Calu3 (cell line): ENCODE data around the gene TSHZ3. TPM values are rescaled to one million over a fixed set of nuclear protein-coding genes. Genes with fewer than 3 reads are reported as not detected.

Experiments
- BruUV-seq: library from RNA; stranded (reverse); fragments of 400-500 nt; replicated peaks from 2 replicates; lab custom pipeline; 2021; lab: Mats Ljungman, UMichigan
- CTCF ChIA-PET: fragments of 300-600 bp; sonication (Branson Sonifier 250); formaldehyde crosslinking; loops from one replicate; lab custom pipeline; 2022; ENCODE audit warnings: antibody characterized with exemption; lab: Charles Lee
- DNase-seq: peaks from one replicate; pipeline ENCODE4 v3.0.0; 2022
- H3K27ac Mint-ChIP-seq: one replicate; pipeline ENCODE4 v1.8.0; 2022; ENCODE audit warnings: mixed read lengths; ENCODE audit not compliant: unreplicated experiment
- H3K27me3 Mint-ChIP-seq: one replicate; pipeline ENCODE4 v1.8.0; 2022; ENCODE audit warnings: mixed read lengths; ENCODE audit not compliant: unreplicated experiment
- H3K36me3 Mint-ChIP-seq: one replicate; pipeline ENCODE4 v1.8.0; 2022; ENCODE audit warnings: mild to moderate bottlenecking, moderate library complexity, mixed read lengths; ENCODE audit not compliant: insufficient read depth, unreplicated experiment
- H3K4me1 Mint-ChIP-seq: one replicate; pipeline ENCODE4 v1.8.0; 2022; ENCODE audit warnings: mild to moderate bottlenecking, low read depth, mixed read lengths; ENCODE audit not compliant: unreplicated experiment
- H3K4me3 Mint-ChIP-seq: one replicate; pipeline ENCODE4 v1.8.0; 2022; ENCODE audit warnings: mild to moderate bottlenecking, low read depth, moderate library complexity, mixed read lengths; ENCODE audit not compliant: unreplicated experiment
- H3K9me3 Mint-ChIP-seq: one replicate; pipeline ENCODE4 v1.8.0; 2022; ENCODE audit warnings: low read depth, mixed read lengths; ENCODE audit not compliant: unreplicated experiment
- intact Hi-C: fragments of 100-400 bp; cut with micrococcal nuclease; formaldehyde crosslinking; loops from one replicate; pipeline ENCODE4 v1.10.0; 2022; ENCODE audit not compliant: unreplicated experiment
- total RNA-seq: library from RNA; stranded (reverse); gene quantifications from 2 replicates; pipeline ENCODE4 v1.2.3, GENCODE V29; 2022
- TF ChIP-seq, protein P1 (sequence below): fragments of 200-600 bp; IDR thresholded peaks from one replicate; pipeline ENCODE4 v1.8.0; 2022; ENCODE audit warnings: antibody characterized with exemption; ENCODE audit not compliant: unreplicated experiment

TSHZ3 gene
- total RNA-seq, 1 experiment from 2014 or later = not detected

DNA sequence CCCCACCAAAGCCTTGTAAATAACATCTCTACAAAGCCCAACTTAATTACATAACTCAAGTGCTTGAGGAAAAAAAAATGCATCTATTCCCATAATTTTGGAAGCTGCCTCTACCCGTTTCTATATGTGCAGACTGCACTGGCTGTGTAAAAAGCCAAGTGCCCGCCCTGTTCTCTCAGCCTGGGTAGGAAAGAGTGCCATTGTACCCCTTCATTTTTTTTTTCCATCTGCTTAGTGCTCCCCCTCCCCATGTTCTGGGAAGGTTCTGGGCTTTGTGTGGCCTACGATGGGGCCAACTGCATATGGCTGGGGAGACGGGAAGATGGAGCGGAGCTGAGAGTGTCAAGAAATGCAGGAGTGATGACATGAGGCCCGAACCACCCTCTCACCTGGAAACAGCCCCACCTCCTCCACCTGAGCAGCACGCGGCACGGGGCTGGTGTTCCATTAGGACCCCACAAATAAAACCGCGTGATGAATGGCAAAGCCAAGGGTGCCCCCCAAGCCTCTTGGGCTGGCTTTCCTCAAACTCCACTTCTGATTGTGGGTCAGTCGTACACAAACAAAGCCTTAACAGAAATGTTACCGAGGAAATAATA lies 42.1 kb downstream of the TSHZ3 start:
- Mint-ChIP-seq H3K27me3 (no peaks in the 10 kb centered on the region), H3K9me3 (peaks cover 9% of the 10 kb centered on the region), H3K27ac (no peak overlapping the region), H3K4me3 (no peak overlapping the region), H3K4me1 (no peaks in the 10 kb centered on the region), H3K36me3 (no peaks in the 10 kb centered on the region)
- DNase-seq = no peak
- intact Hi-C loops = no loop called here
- TF ChIP-seq, protein P1, sequence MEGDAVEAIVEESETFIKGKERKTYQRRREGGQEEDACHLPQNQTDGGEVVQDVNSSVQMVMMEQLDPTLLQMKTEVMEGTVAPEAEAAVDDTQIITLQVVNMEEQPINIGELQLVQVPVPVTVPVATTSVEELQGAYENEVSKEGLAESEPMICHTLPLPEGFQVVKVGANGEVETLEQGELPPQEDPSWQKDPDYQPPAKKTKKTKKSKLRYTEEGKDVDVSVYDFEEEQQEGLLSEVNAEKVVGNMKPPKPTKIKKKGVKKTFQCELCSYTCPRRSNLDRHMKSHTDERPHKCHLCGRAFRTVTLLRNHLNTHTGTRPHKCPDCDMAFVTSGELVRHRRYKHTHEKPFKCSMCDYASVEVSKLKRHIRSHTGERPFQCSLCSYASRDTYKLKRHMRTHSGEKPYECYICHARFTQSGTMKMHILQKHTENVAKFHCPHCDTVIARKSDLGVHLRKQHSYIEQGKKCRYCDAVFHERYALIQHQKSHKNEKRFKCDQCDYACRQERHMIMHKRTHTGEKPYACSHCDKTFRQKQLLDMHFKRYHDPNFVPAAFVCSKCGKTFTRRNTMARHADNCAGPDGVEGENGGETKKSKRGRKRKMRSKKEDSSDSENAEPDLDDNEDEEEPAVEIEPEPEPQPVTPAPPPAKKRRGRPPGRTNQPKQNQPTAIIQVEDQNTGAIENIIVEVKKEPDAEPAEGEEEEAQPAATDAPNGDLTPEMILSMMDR = no peak
- CTCF ChIA-PET = no interaction called here
- no TSS peak for BruUV-seq

DNA sequence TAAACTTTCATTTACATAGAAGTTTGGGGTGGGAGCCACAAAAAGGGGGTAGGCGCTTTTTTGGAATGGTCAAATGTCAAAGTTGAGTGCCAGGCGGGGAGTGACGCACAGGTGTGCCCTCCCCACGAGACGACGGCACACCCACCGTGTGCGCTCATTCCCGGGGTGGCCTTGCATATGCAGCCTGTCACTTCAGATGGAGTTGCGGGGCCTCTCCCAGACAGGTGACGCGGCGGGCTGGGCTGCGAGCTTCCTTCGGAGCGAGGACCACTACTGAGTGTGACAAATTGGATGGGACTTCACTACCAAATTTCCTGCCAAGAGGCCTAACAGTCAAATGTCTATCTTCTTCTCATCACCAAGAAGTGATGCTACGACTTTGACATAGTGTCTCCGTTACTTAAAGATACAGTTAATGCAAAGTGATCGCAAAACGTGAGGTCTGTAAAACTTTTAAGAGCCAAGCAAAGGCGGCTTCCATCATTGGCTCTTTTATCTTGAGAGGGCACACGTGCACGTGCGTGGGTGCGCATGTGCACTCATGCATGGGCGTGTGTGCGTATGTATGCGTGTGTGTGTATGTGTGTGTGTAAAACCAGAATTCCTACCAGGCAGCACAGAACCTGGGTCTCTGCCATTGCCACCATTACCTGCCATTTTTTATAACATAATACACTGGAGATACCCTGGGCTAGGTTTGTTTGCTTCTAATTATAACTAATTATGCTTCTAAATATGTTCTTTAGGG lies 43.1 kb downstream of the TSHZ3 start:
- DNase-seq = no peak
- CTCF ChIA-PET = no interaction called here
- intact Hi-C loops = no loop called here
- Mint-ChIP-seq H3K27ac (no peak overlapping the region), H3K36me3 (no peaks in the 10 kb centered on the region), H3K4me1 (no peaks in the 10 kb centered on the region), H3K4me3 (no peak overlapping the region), H3K27me3 (no peaks in the 10 kb centered on the region), H3K9me3 (peaks cover 9% of the 10 kb centered on the region)
- no TSS peak for BruUV-seq
- TF ChIP-seq, protein P1 = no peak

DNA sequence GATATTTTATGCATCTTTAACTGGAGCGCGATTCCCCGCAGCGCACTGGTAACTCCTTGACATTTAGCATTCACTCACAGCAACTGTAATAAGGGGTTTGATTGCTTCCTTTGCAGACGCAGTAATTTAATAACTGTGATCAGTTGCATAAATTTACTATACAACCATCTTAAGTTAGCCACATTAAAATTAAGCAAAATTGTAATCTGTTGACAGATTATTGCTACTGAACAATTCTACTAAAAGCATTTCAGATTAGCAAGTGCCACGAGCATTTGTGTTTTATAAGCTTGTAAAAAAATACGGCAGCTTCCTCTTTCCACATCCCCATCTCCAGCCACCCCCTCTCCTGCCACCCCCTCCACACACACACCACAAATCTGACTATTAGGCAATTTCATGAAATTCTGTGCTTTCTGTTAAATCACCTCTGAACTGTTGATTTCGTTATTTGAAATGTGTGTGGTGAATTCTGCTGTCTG lies 44.4 kb downstream of the TSHZ3 start:
- TF ChIP-seq, protein P1 = no peak
- no TSS peak for BruUV-seq
- Mint-ChIP-seq H3K4me1 (no peaks in the 10 kb centered on the region), H3K27me3 (no peaks in the 10 kb centered on the region), H3K4me3 (no peak overlapping the region), H3K36me3 (no peaks in the 10 kb centered on the region), H3K27ac (no peak overlapping the region), H3K9me3 (peaks cover 5% of the 10 kb centered on the region)
- CTCF ChIA-PET = no interaction called here
- DNase-seq = no peak
- intact Hi-C loops = no loop called here

DNA sequence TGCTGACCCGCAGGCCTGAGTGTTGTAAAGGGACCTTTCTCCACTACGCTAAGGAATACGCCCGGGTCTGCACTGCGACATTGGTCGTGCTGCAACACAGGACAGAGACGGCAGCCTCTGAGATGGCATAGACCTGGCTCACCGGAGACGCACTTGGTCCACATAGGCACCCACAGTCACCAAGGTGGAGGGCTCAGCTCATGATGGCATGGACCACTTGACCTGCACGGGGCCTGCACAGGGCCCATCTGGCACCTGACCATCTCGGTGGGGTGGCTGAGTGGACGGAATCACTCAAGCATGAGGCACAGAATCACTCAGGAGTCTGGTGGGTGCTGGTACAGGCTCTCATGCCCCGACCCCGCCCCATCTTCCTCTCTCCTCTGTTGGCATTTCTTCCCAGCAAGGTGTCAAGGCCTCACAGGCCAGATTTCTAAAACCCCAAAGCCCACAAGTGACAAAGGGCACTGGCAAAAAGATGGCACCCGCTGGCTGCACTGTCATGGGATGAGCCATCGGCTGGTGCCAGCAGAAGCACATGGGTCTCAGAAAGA lies 45.9 kb downstream of the TSHZ3 start:
- peaks cover 7% of the 10 kb centered on the region for H3K9me3 Mint-ChIP-seq
- TF ChIP-seq, protein P1 = no peak
- intact Hi-C loops = no loop called here
- CTCF ChIA-PET = no interaction called here
- H3K4me1 Mint-ChIP-seq = no peaks in the 10 kb centered on the region
- H3K27me3 Mint-ChIP-seq = no peaks in the 10 kb centered on the region
- BruUV-seq = no TSS peak
- H3K27ac Mint-ChIP-seq = no peak overlapping the region
- DNase-seq = no peak
- H3K36me3 Mint-ChIP-seq = no peaks in the 10 kb centered on the region
- no peak overlapping the region for H3K4me3 Mint-ChIP-seq
